ENCODE data around the gene PAX8. TPM values are rescaled to one million over a fixed set of nuclear protein-coding genes. Genes with fewer than 3 reads are reported as not detected.
A peak's percentile ranks its signal among the peaks of the same experiment; 100 is the strongest.

PAX8 gene
- total RNA-seq, 2 experiments from 2014 or later = 2.6 to 4.1 TPM

- intact Hi-C loops (cut with micrococcal nuclease) = no loop called here
- no peaks in the 10 kb centered on the region for H3K9me3 Mint-ChIP-seq
- H3K4me1 Mint-ChIP-seq (ENCODE audit: low read depth) = peaks cover 9% of the 10 kb centered on the region
- H3K36me3 Mint-ChIP-seq = no peaks in the 10 kb centered on the region
- H3K27ac Mint-ChIP-seq = no peak overlapping the region
- POLR2A ChIA-PET = no interaction called here
- no peak for DNase-seq
- peaks cover 38% of the 10 kb centered on the region for H3K27me3 Mint-ChIP-seq
- no peak overlapping the region for H3K4me3 Mint-ChIP-seq
- CTCF ChIA-PET = interaction anchor here (1.3 to 3.1 kb wide), 2 partner anchors 26 to 114 kb away, joined by 6 to 11 read pairs; no protein-coding TSS in a partner anchor
Measured at GRCh38 chr2:113273981-113274380, 4.7 kb downstream of the PAX8 start.

GRCh38 chr2:113273027-113273551 is 5.6 kb downstream of the PAX8 start:
- ChIA-PET CTCF (interaction anchor here (0.9 to 3.1 kb wide), 4 partner anchors 25 to 117 kb away, joined by 3 to 11 read pairs (median 4); no protein-coding TSS in a partner anchor), POLR2A (no interaction called here)
- no peaks in the 10 kb centered on the region for H3K36me3 Mint-ChIP-seq
- intact Hi-C loops (cut with micrococcal nuclease) = no loop called here
- H3K27ac Mint-ChIP-seq = no peak overlapping the region
- peaks cover 9% of the 10 kb centered on the region for H3K4me1 Mint-ChIP-seq (ENCODE audit: low read depth)
- no peaks in the 10 kb centered on the region for H3K9me3 Mint-ChIP-seq
- DNase-seq = peak; percentile 28
- no peak overlapping the region for H3K4me3 Mint-ChIP-seq
- peaks cover 36% of the 10 kb centered on the region for H3K27me3 Mint-ChIP-seq

- Mint-ChIP-seq H3K27me3 (peaks cover 33% of the 10 kb centered on the region), H3K4me3 (no peak overlapping the region), H3K27ac (no peak overlapping the region), H3K36me3 (no peaks in the 10 kb centered on the region), H3K4me1 (ENCODE audit: low read depth) (peaks cover 9% of the 10 kb centered on the region), H3K9me3 (no peaks in the 10 kb centered on the region)
- no peak for DNase-seq
- CTCF ChIA-PET = interaction anchor here (1.1 to 3.1 kb wide), 3 partner anchors 24 to 116 kb away, joined by 3 to 11 read pairs (median 6); no protein-coding TSS in a partner anchor
- POLR2A ChIA-PET = no interaction called here
- intact Hi-C loops (cut with micrococcal nuclease) = no loop called here
Measured at GRCh38 chr2:113272477-113272876, 6.2 kb downstream of the PAX8 start.

GRCh38 chr2:113268621-113269360 is 9.9 kb downstream of the PAX8 start:
- DNase-seq = no peak
- Mint-ChIP-seq H3K27me3 (peaks cover 4% of the 10 kb centered on the region), H3K9me3 (no peaks in the 10 kb centered on the region), H3K4me3 (no peak overlapping the region), H3K4me1 (ENCODE audit: low read depth) (no peaks in the 10 kb centered on the region), H3K36me3 (peaks cover 10% of the 10 kb centered on the region), H3K27ac (no peak overlapping the region)
- POLR2A ChIA-PET = no interaction called here
- CTCF ChIA-PET = interaction anchor here (0.7 kb wide), 1 partner anchor 20 kb away, joined by 4 read pairs; no protein-coding TSS in a partner anchor
- intact Hi-C loops (cut with micrococcal nuclease) = no loop called here

- Mint-ChIP-seq H3K4me1 (ENCODE audit: low read depth) (no peaks in the 10 kb centered on the region), H3K27ac (no peak overlapping the region), H3K27me3 (no peaks in the 10 kb centered on the region), H3K36me3 (peaks cover 10% of the 10 kb centered on the region), H3K9me3 (no peaks in the 10 kb centered on the region), H3K4me3 (no peak overlapping the region)
- intact Hi-C loops (cut with micrococcal nuclease) = no loop called here
- no peak for DNase-seq
- ChIA-PET POLR2A (no interaction called here), CTCF (interaction anchor here (1.7 kb wide), 1 partner anchor 17 kb away, joined by 6 read pairs; no protein-coding TSS in a partner anchor)
Measured at GRCh38 chr2:113266431-113266830, 12.3 kb downstream of the PAX8 start.

- H3K4me3 Mint-ChIP-seq = no peak overlapping the region
- no peaks in the 10 kb centered on the region for H3K27me3 Mint-ChIP-seq
- no peak overlapping the region for H3K27ac Mint-ChIP-seq
- ChIA-PET POLR2A (no interaction called here), CTCF (interaction anchor here (1.0 to 1.1 kb wide), 2 partner anchors 11 to 15 kb away, joined by 3 read pairs; no protein-coding TSS in a partner anchor)
- peaks cover 10% of the 10 kb centered on the region for H3K36me3 Mint-ChIP-seq
- intact Hi-C loops (cut with micrococcal nuclease) = no loop called here
- DNase-seq = no peak
- H3K9me3 Mint-ChIP-seq = no peaks in the 10 kb centered on the region
- no peaks in the 10 kb centered on the region for H3K4me1 Mint-ChIP-seq (ENCODE audit: low read depth)
Measured at GRCh38 chr2:113264713-113265403, 13.9 kb downstream of the PAX8 start.

- DNase-seq = no peak
- Mint-ChIP-seq H3K4me1 (ENCODE audit: low read depth) (peaks cover 1% of the 10 kb centered on the region), H3K4me3 (no peak overlapping the region), H3K27me3 (no peaks in the 10 kb centered on the region), H3K27ac (no peak overlapping the region), H3K9me3 (no peaks in the 10 kb centered on the region), H3K36me3 (peaks cover 10% of the 10 kb centered on the region)
- POLR2A ChIA-PET = no interaction called here
- intact Hi-C loops (cut with micrococcal nuclease) = no loop called here
- CTCF ChIA-PET = no interaction called here
Measured at GRCh38 chr2:113263546-113263945, 15.2 kb downstream of the PAX8 start.

GRCh38 chr2:113260991-113261390 is 17.7 kb downstream of the PAX8 start:
- peaks cover 7% of the 10 kb centered on the region for H3K36me3 Mint-ChIP-seq

GRCh38 chr2:113258471-113259147 is 20.1 kb downstream of the PAX8 start:
- no peak overlapping the region for H3K27ac Mint-ChIP-seq
- ChIA-PET POLR2A (no interaction called here), CTCF (interaction anchor here (1.0 to 5.5 kb wide), 4 partner anchors 10 to 179 kb away, joined by 3 to 24 read pairs (median 4); no protein-coding TSS in a partner anchor)
- H3K36me3 Mint-ChIP-seq = peaks cover 7% of the 10 kb centered on the region
- peaks cover 27% of the 10 kb centered on the region for H3K4me1 Mint-ChIP-seq (ENCODE audit: low read depth)
- intact Hi-C loops (cut with micrococcal nuclease) = no loop called here
- no peak for DNase-seq
- H3K4me3 Mint-ChIP-seq = no peak overlapping the region
- H3K9me3 Mint-ChIP-seq = no peaks in the 10 kb centered on the region
- no peaks in the 10 kb centered on the region for H3K27me3 Mint-ChIP-seq

More at GRCh38 chr2:113260991-113261390, 17.7 kb downstream of the PAX8 start:
- ChIA-PET POLR2A (no interaction called here), CTCF (interaction anchor here (5.5 kb wide), 1 partner anchor 12 kb away, joined by 24 read pairs; no protein-coding TSS in a partner anchor)
- Mint-ChIP-seq H3K4me1 (ENCODE audit: low read depth) (peaks cover 6% of the 10 kb centered on the region), H3K27me3 (no peaks in the 10 kb centered on the region), H3K9me3 (no peaks in the 10 kb centered on the region), H3K4me3 (no peak overlapping the region), H3K27ac (no peak overlapping the region)
- no peak for DNase-seq
- intact Hi-C loops (cut with micrococcal nuclease) = no loop called here

GRCh38 chr2:113257516-113258264 is 21.0 kb downstream of the PAX8 start:
- H3K27ac Mint-ChIP-seq = no peak overlapping the region

More at GRCh38 chr2:113257516-113258264, 21.0 kb downstream of the PAX8 start:
- peaks cover 7% of the 10 kb centered on the region for H3K36me3 Mint-ChIP-seq
- CTCF ChIA-PET = interaction anchor here (1.0 to 5.5 kb wide), 4 partner anchors 9 to 178 kb away, joined by 3 to 24 read pairs (median 4); no protein-coding TSS in a partner anchor
- no peak for DNase-seq
- H3K4me1 Mint-ChIP-seq (ENCODE audit: low read depth) = peaks cover 36% of the 10 kb centered on the region
- H3K27me3 Mint-ChIP-seq = no peaks in the 10 kb centered on the region
- POLR2A ChIA-PET = interaction anchor here (1.1 kb wide), 1 partner anchor 28 kb away, joined by 3 read pairs; no protein-coding TSS in a partner anchor
- intact Hi-C loops (cut with micrococcal nuclease) = no loop called here
- no peak overlapping the region for H3K4me3 Mint-ChIP-seq
- H3K9me3 Mint-ChIP-seq = no peaks in the 10 kb centered on the region
